WI38 (cell line): ENCODE measurements around the gene ANKDD1A.
A peak's percentile ranks its signal among the peaks of the same experiment; 100 is the strongest.

ENCODE experiments used
- H3K4me3 ChIP-seq: 2 replicates; pipeline ENCODE4 v1.5.1; 2011; ENCODE audit warnings: low read depth, mild to moderate bottlenecking, control low read depth, low read length
- CTCF ChIP-seq: IDR thresholded peaks from 2 replicates; pipeline ENCODE4 v1.5.1; 2012; ENCODE audit warnings: low read depth, mild to moderate bottlenecking, control low read depth, low read length

ANKDD1A gene

GRCh38 chr15:64903326-64903950, 8.3 kb upstream of the ANKDD1A start:
- TF ChIP-seq CTCF: no peak
- H3K4me3 ChIP-seq: no peak overlapping the region

- H3K4me3 ChIP-seq: no peak overlapping the region
- TF ChIP-seq CTCF: no peak
Observed at GRCh38 chr15:64904189-64904588, 7.5 kb upstream of the ANKDD1A start.

DNA sequence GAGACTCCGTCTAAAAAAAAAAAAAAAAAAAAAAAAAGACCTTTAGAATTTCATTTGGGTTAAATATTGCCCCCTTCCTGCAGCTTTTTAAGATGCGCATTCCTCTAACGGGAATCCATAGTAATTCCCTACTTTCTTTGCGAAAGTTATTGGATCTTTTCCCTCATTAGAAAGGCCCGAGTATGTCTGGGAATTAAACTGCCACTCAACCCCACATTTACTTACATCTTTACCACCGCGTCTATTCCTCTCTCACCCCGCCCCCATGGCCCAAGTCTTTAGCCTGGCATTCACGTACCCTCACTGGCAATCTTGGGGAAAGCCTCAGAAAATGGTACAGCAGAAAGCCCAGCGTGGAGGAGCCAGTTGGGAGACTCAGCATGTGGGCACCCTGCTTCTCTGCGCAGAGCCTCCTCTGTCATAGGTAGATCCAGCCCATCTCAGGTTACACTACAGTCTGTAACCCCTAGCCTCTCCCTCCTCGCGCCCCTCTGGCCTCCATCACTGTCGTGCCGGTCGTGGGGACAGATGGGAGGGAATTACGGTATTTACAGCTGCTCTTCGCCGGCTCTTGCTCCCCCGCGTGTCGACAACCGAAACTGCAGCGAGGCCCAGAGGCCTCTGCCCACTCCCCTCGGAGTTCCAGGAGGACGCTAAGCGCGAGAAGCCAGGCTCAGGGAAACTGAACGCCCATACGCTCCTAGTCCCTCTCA, 6.4 kb upstream of the ANKDD1A start:
- peak overlapping the region; percentile 29; the same call in 1 of the 2 replicates for H3K4me3 ChIP-seq
- peak; percentile 93 for TF ChIP-seq CTCF

- H3K4me3 ChIP-seq: no peak overlapping the region
- TF ChIP-seq CTCF: no peak
Observed at GRCh38 chr15:64905941-64906340, 5.8 kb upstream of the ANKDD1A start.

DNA sequence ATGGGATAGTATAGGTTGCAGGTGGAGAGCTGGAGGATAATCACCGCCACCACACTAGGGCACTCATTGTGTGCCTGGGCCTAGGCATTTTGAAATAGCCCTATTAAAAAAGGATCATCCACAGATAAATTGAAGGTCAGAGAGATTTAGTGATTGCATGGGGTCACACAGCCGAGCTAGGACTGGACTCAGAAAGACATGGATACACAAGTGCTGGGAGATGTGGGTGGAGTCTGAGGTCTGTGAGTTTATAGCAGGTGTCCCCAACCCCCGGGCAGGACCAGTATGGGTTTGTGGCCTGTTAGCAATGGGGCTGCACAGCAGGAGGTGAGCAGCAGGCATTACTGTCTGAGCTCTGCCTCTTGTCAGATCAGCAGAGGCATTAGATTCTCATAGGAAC, 5.3 kb upstream of the ANKDD1A start:
- H3K4me3 ChIP-seq: no peak overlapping the region
- no peak for TF ChIP-seq CTCF

DNA sequence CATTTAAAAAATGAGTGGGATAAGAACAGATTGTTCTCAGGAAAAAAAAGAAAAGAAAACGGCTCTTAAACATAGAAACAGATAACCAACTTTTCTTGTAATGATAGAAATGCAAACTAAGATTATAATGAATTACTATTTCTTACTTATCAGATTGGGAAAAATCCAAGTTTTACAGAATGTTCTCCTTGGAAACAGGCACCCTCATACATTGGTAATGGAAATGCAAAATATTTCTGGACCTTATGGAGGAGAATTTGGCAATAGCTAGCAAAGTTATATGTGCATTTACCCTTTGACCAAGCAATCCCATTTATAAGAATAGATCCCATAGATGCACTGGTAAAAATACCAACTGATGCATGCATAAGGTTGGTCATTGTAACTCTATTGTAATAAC, 3.7 kb upstream of the ANKDD1A start:
- no peak overlapping the region for H3K4me3 ChIP-seq
- TF ChIP-seq CTCF: no peak

DNA sequence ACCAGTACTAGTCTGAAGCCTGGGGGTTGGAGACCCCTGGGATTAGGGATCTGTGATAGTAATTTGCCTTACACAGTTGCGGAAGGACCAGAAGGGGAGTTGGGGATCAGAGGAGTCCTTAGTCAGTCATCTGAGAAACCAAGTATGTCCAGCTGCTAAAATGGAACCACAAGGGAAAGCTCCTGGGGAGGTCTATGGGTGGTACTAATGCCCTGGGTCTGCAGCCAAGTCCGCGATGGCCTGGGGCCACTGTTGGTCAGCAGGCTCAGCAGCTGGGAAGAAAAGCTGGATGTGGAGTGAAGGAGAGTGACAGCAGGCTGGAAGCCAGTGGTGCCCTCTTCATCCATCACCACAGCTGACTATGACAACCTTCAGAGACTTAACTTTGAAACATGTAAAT, 2.2 kb upstream of the ANKDD1A start:
- TF ChIP-seq CTCF: no peak
- no peak overlapping the region for H3K4me3 ChIP-seq
